HG03342 (cell line): ENCODE data around the gene MRPL51.
"Not testable (repeated sequence)": the region's sequence is repeated elsewhere in the genome, so short reads cannot be mapped to it uniquely, and the experiment has no call there.

Source experiments
- ATAC-seq: cut with Tn5 transposase; IDR thresholded peaks from one replicate; pipeline ENCODE4 v1.9.1; 2021; ENCODE audit warnings: mild to moderate bottlenecking, moderate library complexity; ENCODE audit not compliant: unreplicated experiment

MRPL51 gene

GRCh38 chr12:6489449-6489848 is 3.6 kb downstream of the MRPL51 start:
- ATAC-seq = no peak

DNA sequence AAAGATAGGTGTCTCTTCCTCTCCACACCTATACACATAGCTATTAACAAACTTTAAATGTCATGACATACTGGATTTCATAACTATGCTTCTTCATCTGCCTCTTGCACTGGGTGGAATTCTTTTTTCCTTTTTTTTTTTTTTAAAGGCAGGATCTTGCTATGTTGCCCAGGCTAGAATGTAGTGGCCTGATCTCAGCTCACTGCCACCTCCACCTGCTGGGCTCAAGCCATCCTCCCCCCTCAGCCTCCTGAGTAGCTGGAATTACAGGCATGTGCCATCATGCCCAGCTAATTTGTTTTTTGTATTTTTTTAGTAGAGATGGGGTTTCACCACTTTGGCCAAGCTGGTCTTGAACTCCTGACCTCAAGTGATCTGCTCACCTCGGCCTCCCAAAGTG is 4.8 kb downstream of the MRPL51 start:
- ATAC-seq = no peak

DNA sequence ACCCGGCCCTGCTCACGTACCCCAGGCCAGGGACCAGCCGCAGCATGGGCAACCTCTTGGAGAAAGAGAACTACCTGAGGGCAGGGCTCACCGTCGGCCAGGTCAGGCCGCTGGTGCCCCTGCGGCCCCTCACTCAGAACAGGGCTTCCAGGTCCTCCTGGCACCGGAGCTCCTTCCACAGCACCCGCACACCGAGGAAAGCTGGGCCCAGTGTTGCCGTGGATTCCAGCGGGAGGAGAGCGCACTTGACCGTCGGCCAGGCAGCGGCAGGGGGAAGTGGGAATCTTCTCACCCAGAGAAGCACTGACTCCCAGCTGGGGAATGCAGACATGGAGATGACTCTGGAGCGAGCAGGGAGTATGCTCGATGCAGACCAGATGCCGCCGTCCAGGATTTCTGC is 14.6 kb downstream of the MRPL51 start:
- no peak for ATAC-seq

- not testable (repeated sequence) for ATAC-seq
These were observed 15.3 kb downstream of the MRPL51 start for GRCh38 chr12:6477601-6478377.

DNA sequence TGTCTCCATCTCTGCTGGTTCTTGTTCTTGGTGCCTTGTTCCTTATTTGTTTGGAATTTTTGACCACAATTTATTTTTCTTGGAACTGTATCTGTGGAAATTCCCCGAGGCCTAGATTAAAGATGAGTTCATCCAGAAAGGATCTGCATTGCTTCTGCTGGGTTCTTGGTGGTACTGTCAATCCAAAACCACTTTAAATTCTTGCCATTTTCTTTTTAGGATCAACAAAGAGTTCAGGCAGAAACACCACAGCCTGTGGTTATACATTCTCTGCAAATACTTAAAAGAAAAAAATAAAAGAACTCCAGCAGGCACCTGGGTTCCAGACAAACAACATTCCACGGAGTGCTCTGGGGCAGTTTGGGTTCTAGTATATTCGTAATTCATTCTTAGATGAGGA is 16.6 kb downstream of the MRPL51 start:
- ATAC-seq = no peak

- ATAC-seq = not testable (repeated sequence)
These were observed 17.7 kb downstream of the MRPL51 start for GRCh38 chr12:6475233-6475975.

DNA sequence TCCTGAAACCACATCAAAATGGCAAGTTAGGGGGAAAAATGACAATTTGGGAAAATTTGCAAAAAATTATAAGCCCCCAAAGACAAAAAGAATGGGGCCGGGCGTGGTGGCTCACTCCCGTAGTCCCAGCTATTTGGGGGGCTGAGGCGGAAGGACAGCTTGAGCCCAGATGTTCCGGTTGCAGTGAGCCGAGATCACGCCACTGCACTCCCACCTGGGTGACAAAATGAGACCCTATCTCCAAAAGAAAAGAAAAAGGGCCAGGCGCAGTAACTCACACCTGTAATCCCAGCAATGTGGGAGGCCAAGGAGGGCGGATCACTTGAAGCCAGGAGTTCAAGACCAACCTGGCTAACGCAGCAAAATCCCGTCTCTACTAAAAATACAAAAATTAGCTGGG is 20.6 kb downstream of the MRPL51 start:
- ATAC-seq = no peak

GRCh38 chr12:6471989-6472360 is 21.1 kb downstream of the MRPL51 start:
- no peak for ATAC-seq

DNA sequence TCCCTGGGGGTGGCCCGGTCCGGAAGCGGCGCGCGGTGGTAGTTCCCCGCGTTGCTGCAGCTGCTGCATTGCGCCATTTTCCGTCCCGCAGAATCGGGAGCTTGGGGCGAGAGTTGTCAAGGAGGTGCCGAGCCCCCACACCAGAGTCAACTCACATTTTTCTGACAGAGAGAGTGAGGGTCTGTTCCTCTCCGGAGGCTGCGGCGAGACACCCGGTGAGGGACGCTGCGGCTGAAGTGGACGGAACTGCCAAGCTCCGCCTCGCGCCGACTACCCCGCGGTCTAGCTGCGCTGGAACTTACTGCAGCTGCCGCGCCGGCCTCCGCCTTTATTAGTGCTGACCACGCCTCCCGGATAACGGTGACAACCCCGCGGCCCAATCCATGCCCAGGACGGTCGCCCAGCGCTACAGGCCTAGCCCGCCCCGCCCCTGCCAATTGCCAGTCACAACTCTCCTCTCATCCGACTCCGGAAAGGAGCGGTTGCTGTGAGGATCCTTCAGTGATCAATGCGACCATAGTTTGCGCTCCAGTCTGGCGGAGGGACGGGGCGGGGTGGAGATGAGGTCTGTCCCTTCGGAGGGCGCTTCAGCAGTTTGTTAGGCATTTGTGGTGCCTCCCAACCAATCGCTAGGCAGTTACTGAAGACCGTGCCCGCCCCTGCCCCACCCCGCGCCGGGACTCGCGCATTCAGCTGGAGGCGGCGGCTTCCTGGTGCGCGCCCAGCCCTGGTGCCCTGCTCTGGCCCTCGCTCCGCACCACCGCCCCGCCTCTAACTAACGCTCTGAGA is 22.5 kb downstream of the MRPL51 start, which contains the start of gene VAMP1:
Gene VAMP1 (minus strand): TSS at position 303 of the 789 bp plus-strand sequence. CDS start 146 bp downstream, at position 157.
- ATAC-seq = peak; percentile 88

- no peak for ATAC-seq
These were observed 23.3 kb downstream of the MRPL51 start for GRCh38 chr12:6469609-6470374.

DNA sequence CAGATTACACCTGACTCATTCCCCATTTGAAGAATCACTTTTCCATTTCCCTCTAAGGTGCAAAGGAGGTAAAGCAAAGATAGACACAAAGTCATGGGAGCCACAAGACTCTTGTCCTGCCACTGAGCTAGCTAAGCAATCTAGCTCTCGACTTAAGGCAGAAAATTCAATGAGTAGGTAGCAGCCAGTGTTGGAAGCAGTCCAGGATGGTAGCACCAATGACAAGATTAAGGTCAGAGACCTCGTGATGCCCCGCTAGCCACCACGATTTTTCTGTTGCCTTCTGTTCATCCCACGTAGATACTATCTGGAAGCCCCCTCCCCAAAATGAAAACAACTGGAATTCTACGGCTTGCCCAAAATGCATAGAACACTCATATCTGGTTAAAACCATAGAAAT is 24.0 kb downstream of the MRPL51 start:
- ATAC-seq = no peak

DNA sequence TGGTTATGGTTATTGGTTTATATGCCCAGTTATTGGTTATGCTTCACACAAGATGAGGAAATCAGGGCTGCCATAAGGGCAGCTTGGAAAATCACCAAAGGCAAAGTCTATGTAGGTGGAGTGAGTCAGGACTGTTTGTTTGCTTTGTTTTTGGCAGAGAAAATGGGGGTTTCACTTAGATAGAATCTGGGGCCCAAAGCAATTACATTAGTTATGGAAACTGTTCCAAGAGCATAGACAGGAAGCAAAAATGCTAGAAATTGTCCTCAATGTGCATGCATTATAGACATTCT is 24.8 kb downstream of the MRPL51 start:
- ATAC-seq = no peak

GRCh38 chr12:6467571-6468282 is 25.3 kb downstream of the MRPL51 start:
- not testable (repeated sequence) for ATAC-seq

- not testable (repeated sequence) for ATAC-seq
These were observed 26.3 kb downstream of the MRPL51 start for GRCh38 chr12:6466751-6467150.

DNA sequence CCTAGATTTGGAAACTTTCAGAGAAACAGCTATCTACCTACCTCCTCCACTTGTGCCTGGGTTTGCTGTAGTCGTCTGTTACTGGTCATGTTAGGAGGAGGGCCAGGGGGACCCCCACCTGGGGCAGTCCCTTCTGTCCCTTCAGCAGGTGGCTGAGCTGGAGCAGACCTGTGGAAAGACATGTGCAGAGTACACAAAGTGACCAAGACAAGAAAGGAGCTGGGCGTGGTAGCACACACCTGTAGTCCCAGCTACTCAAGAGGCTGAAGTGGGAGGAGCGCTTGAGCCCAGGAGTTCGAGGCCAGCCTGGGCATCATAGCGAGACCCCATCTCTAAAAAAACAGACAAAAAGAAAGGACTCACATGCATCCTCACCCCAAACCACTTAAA is 26.9 kb downstream of the MRPL51 start:
- no peak for ATAC-seq

- no peak for ATAC-seq
These were observed 27.4 kb downstream of the MRPL51 start for GRCh38 chr12:6465467-6466183.

- ATAC-seq = no peak
These were observed 28.5 kb downstream of the MRPL51 start for GRCh38 chr12:6464531-6464930.

DNA sequence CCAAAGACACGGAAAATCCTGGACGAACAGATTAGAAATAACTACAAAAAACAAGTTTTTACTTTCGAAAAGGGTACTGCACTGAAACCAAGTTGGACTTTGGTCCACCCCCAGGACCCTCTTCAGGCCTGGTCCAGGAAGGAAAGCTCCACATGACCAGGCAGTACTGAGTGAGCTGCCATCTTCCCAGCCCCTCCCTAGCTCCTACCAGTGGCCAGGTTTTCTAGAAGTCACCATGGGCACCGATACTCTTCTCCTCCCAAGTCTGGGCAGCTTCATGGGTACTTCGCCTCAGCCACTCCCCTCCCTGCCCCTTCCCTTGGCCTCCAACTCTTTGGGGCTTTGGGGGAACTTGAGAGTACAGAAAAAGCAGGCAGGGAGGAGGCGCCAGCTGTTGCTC is 29.2 kb downstream of the MRPL51 start:
- no peak for ATAC-seq

- ATAC-seq = no peak
These were observed 29.8 kb downstream of the MRPL51 start for GRCh38 chr12:6463216-6463615.
